ENCODE results near the gene SRL.

Gene SRL

GRCh38 chr16:4241928-4242283 lies at the start of gene SRL:
TSS of gene SRL (minus strand) at chr16:4242080. CDS start at chr16:4242067, 13 bp downstream.
- no peak for DNase-seq

- DNase-seq = no peak
Observed at GRCh38 chr16:4290236-4290830, 48.5 kb upstream of the SRL start.

DNA sequence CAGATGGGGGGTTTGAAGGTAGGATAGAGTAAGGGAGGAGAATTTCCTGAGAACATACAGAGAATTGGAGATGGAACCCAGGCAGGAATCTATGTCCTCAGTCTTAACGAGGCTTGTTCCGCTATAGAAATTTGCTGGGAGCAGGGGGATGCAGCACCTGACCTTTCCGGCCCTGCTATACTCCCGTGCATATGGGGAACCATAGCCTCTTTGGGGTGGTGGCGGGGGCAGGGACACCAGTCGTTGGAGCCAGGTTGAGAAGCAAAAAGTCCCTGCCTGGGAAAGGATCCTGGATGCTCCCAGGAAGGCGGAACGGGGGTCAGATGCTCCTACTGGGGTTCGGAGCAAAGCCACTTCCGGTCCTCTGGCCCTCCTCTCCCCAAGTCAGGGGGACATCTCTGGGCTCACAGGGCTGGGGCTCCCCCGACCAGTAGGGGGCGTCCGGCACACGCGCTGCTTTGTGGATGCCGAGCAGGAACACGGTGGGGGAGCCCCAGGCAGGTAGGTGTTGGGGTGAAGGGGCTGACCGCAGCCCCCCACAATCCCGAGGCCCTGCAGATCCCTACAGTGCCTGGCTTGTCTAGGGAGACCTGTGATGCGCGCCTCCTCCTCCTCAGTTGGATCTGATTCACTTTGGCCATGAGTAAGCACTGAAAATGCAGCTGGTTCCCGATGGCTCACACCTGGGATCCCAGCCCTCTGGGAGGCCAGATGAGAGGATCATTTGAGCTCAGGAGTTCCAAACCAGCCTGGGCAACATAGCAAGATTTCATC lies 46.5 kb upstream of the SRL start:
- DNase-seq = no peak

DNA sequence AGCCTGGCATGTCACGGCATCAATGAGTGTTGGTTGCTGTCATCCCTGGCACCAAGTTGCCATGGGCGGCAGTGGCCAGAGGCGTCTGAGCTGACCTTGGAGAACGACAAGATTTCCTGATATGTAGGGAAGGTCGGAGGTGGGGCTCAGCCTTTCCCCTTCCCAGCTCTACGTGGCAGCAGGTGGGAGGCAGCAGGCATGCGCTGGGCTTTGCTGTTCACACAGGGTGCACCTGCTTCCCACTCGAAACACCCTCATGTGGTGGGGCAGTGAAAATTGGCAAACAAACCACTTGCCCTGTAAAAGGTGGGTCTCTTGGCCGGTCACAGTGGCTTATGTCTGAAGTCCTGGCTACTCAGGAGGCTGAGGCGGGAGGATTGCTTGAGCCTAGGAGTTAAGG lies 43.3 kb upstream of the SRL start:
- no peak for DNase-seq

GRCh38 chr16:4283939-4284338 lies 42.1 kb upstream of the SRL start:
- no peak for DNase-seq

DNA sequence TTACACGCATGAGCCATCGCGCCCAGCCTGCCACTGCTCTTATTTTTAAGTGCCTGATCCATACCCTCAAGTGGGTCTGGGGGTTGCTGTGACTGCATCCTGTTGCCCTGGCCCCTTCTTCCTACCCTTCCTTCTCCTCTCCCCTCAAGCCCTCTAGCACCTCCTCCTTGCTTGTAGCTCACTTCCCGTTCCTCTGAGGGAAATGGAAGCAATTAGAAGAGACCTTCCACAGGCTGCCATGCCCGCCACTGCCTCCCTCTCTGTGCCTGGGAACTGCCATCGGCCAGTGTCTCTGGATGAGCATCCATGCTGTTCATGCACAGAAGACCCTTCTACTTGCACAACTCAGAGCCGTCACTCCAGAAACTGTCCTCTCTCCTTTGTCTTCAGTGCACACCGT lies 41.6 kb upstream of the SRL start:
- no peak for DNase-seq

GRCh38 chr16:4280625-4281024 lies 38.7 kb upstream of the SRL start:
- no peak for DNase-seq

- no peak for DNase-seq
Observed at GRCh38 chr16:4277987-4278513, 36.2 kb upstream of the SRL start.

DNA sequence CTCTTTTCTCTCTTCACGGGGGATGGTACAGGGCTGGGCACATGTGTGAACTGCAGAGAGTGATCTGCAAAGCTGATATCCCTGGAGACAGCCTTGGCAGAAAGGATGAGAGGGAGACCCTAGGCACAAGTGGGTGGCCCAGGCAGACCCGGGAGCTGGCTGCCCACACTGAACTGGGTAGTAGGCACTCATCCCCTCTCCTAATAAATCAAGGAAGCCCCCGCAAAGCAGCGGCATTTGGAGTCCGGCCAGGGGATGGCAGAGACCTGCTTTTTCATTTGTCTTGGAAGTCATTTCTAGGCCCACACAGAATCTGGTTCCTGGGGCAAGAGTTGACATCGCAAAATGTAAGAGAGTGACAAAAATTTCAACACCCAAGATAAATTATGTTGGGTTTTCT lies 34.0 kb upstream of the SRL start:
- DNase-seq = no peak

DNA sequence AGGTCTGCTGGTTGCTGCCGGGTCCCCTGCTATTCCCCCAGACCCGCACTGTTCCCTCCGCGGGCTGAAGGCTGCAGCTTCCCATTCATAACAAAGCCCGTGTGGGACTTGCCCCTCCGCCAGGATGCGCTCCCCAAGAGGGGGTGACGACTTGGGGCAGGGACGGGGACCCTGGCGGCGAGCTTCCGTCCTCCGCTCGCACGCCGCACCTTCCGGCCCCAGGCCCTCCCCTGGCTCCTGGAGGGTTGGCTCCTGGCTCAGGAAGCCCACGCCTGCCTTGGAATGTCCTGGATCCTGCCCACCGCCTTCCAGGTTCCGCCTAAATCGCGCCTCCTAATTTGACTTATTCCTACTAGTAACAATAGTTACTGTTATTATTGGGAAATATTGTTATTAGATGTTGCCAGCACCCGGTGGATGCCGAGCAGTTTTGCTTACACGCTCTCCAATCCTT lies 32.0 kb upstream of the SRL start:
- peak; percentile 36 for DNase-seq

DNA sequence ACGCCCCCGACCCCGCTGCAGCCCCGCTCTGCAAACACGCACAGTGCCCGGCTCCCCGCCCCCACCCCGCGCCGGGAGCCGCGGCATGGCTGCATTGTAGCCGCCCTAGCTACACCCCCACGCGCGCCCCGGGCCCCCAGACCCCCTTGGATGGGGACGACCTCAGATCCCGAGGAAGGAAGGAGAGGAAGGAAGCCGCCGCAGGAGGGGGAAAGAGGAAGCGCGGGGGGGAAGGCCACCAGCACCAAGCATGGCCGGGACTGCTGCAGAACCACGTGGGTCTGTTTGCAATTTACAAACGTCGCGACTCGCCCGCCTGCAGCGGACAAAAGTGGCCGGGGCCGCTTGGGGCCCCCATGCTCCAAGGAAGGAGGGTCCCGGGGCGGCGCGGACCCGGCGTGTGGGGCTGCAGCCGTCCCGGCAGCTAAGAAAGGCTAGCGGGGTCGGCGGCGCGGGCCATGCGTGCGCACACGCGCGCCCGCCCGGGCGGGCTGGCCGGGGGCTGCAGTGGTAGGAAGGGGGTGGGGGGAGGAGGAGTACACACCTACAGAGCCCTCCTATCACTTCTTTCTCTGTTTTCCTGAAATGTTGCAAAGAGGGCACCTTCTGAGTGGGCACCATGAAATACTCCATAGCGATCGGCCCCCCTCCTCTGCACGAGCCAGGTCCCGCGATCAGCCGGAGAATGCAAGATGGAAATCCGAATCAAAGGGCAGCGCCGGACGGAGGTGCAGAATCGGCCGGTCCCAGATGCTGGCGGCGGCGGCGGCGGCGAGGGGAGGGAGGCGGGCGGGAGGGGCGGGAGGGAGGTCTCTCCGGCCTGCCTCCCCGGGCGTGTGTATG lies 30.5 kb upstream of the SRL start:
- peak; percentile 64 for DNase-seq

DNA sequence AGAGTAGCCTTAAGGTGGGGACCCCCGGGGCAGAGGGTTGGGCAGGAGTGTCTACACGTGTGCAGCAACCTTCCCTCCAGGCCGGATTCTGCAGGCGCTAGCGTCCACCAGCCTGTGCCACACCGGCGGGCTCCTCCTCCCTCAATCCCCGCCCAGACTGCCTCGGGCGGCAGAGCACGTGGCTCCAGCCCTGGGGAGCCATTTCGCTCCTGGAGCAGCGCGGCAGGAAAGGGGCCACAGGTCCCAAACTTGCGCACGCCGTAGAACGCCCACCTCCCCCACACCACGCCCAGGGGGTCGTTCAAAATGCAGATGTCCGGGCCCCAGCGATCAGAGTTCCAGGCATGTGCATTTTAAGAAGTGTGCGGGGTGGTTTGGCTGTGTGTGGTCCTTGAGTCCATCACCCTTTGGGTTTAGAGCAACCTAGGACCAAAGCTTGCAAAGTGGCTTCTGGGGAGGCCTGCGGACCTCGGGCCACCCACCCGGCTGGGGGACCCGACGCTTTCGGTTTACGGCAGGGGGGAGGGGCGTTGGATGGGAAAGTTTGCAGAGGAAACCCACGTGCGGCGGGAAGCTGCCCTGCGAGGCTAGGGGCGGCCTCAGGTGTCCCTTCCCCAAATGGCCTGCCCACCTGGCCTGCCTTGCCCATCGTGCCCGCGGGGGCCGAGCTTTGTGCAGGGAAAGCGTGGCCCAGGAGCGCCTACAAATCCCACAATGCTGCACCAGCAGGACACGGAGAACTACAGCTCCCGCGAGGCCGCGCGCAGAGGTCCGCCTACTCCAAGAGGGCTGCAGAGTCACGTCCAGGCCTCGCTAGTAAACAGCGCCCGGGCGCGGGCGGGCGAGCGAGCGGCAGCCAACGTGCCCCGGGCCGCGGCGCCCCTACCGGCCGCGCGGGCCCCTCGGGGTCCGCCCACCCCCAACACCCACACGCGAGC lies 29.6 kb upstream of the SRL start:
- peak; percentile 93 for DNase-seq

DNA sequence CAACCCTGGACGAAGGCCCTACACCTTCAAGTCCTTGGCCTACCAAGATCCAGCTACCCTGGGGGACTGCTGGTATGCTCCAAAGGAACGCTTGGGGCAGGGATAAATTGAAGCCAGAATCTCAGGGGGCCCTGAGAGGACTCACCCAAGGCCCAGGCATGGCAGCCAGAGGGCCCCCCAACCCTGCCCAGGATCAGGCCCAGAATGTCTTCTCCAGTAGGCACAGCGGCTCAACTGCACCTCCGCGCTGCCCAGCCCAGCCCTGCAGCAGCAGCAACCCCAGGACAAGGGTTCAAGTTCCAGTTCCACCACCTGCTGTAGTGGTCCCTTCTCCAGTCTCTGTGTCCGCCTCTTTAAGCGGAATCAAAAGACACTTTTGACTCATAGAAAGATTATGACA lies 28.7 kb upstream of the SRL start:
- no peak for DNase-seq

- no peak for DNase-seq
Observed at GRCh38 chr16:4270091-4270490, 28.2 kb upstream of the SRL start.

GRCh38 chr16:4266372-4266771 lies 24.5 kb upstream of the SRL start:
- DNase-seq = no peak

- no peak for DNase-seq
Observed at GRCh38 chr16:4265676-4266075, 23.8 kb upstream of the SRL start.

DNA sequence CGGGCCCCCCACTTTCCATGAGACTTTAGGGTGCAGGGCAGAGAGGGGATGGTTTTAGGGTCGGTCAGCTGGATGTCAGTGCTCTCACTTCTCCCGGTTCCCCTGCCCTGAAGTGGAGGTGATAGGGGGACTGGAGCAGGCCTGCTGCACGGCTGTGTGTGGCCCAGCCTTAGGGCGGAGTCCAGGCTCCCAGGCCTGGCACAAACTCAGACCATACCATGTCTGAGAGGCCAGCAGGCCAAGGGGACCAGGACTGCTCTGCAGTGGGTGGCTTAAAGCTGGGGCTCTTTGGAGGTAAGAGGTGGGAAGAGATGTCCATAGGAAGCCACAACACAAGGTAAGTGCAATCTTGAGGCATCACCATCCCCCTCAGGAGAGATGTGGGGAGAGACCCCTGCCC lies 22.7 kb upstream of the SRL start:
- no peak for DNase-seq

DNA sequence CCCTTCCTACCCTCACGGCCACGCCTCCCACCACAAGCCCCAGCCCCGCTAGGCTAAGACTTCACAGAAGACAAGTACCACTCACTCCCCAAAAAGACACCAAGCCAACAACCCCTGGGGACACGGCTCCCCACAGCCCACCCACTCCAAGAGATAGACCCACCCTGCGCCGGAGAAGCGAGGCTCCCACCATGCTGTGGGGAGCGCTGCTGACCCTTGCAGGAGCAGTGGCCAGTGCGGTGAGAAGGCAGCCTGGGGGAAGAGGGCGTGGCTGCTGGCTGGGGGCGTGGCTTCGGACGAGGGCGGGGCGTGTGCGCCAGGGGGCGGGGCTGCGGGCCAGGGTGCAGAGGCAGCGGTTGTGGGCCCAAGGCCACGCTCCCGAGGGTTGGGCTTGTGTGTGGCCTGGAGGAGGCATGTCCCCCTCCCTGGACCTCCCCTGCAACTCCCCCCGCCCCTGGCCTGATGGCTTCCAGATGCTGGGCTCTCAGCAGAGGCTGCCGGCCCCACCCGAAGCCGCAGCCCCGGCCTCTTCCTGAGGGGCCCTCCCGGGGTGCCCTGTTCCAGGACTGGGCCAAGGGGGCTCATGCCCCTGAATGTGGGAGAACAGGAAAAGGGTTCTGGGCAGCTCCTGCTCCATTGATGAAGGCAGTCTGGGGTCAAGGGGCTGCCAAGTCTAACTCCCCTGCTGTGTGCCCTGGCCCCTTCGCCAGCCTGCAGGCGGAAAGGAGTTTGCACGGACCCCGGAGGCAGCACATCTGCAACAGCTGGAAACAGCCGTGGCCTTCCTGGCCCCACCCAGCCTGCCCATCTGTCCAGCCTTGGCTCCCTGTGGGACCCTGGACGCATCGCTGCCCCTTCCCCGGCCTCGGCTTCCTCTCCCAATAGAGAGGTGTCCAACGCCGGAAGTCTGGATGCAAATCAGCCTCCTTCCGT lies 21.9 kb upstream of the SRL start:
- no peak for DNase-seq

DNA sequence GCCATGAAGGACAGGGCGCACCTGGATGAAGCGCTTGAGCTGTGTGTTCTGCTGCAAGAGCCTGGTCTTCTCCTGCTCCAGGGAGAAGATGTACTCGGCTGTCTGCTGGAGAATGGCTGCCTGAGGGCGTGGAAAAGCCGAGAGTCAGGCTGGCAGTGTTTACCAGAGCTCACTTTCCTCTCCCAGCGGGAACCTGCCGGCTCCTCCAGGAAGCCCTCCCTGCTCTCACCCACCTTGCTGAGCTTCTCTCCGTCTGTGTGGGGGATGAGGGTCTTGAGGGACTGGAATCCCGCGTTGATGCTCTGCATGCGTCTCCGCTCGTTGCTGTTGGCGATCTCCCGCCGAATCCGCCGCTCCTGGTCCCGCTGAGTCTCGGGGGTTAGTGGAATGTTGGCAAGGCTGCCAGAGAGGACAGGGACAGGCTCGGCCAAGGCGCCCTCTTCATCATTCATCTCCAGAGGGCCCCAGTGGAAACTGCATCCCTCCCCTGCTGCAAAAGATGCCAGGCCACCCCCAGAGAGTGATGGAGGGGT lies 20.5 kb upstream of the SRL start:
- no peak for DNase-seq

GRCh38 chr16:4261557-4262172 lies 19.8 kb upstream of the SRL start:
- DNase-seq = no peak

- peak; percentile 77 for DNase-seq
Observed at GRCh38 chr16:4260360-4260759, 18.5 kb upstream of the SRL start.

Data from NCI-H2171 (cell line).